Stimulated activated naive CD8-positive, alpha-beta T cell treated with anti-CD3 and anti-CD28 coated beads, Interleukin-15, Interleukin-2, amounts not matched to agents 100 U/mL and 50 U/mL, for 24 hours (primary cell): ENCODE results near the gene CAPG.

ENCODE experiments used
- ATAC-seq: fragments of 150-1000 bp; cut with Tn5 transposase; one replicate; pipeline ENCODE4 v1.10.0; 2021
- DNase-seq: peaks from one replicate; pipeline ENCODE4 v3.0.0; 2021

The CAPG gene

DNA sequence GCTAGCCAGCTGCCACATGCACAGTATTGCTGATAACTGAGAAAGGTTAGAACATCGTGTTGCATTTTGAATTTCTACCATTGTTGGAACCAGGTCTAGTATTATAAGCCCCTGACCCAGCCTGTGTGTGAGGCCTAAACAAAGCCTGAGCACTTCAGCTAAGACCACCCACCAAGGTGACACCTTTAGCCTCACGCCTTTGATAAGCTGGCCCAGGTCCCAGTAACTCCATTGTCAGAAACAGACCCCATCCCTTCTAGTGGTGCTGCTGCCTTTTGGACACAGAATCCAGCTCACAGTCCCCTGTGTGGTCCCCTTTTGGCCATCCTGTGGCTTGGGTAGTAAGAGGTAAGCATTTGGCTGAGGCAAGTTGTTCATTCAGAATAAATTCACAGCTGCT is 54.0 kb downstream of the CAPG start:
- DNase-seq = no peak
- no peak for ATAC-seq

DNA sequence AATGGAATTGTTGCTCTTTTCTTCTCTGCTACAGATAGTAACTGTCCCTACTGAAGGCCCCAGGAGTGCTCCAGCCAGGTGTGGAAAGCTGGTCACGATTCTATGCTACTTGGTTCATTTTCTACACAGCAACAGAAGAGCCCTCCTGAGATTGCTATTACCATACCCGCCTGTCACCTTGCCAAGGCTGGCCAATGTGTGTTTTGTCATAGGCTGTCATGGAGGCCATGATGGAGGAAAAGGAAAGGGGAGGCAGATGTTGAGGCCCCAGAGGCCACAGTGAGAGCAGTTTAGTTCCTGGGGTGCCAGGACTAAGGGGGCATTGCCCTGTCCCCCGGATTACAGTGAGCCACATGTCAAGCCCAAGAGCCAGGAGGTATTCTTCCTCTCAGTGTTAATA is 54.6 kb downstream of the CAPG start:
- no peak for ATAC-seq
- no peak for DNase-seq

DNA sequence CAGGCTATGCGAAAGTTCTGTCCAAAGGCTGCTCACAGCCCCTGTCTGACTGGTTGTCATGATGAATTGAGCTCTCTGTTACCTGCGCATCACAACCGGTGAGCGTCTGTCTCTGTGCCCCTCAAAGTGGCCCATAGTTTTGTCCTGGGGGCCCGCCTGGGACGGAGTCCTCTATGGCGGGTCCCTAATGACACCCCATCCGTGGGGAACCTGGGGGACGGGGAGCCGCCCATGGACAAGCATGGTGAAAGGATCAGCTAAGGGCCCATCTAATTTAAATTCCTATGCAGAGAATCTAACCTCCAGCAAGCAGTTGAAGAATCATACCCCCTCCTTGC is 55.1 kb downstream of the CAPG start:
- ATAC-seq (no peak), DNase-seq (no peak)

DNA sequence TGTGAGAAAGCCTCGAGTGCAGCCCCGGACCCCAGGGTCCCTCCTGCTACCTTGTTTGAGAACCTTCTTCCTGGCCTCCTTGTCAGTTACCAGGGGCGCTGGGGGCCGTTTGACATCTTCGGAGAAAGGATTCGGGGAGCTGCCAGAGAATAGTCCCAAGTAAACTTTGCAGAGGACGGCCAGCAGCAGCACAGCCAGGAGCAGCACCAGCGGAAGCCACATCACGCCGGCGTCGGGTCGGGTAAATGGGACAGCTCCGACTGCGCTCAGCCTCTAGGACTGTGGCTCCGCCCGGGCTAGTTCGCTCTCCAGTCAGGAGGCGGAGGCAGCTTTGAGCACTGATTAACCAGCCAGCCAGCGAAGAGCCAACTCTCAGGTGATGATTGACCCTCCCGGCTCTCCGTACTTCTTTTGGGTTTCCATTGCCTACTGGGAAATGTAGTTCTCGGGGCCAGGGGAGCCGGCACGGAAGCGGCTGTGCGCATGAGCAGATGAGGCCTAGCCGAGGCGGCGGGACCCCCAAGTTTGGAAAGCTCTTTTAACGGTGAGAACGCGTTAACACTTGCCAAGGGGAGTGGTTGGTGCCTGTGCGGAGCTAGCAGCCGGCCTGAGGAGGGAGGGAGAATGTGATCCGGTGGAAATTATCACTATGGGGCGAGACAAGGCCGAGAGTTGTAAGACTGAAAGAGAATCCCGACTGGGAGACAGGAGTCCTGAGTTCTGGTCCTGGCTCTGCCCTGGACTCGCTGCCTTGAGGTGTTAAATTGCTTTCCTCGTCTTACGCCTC is 55.7 kb downstream of the CAPG start, which contains the start of the genes ELMOD3 and RETSAT:
ELMOD3 (plus strand) TSS at position 484 of the 787 bp plus-strand sequence. CDS start 2,430 bp downstream, outside the sequence.
RETSAT (minus strand) TSS at position 243 of the 787 bp plus-strand sequence; CDS start at position 222, 21 bp downstream.
- ATAC-seq = peak; percentile 99
- DNase-seq = peak; percentile 94

DNA sequence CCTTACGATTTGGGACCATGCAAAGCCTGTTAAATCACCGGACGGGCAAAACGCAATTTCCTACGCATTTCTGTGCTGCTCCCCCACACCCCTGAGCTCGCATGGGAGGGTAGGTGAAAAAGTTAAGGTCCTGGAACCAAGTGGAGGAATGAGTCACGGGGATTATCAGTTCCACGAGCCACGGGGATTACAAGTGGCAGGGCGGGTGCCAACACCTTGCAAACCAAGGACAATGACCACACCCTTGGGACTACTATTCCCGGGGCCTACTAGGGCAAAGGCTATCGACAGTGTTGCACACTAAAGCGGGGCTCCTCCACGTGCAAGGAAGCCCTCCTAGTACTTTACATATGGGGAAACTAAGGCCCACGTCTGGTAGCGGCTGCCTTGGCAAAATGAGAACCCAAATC is 56.3 kb downstream of the CAPG start:
- no peak for ATAC-seq
- peak; percentile 20 for DNase-seq

DNA sequence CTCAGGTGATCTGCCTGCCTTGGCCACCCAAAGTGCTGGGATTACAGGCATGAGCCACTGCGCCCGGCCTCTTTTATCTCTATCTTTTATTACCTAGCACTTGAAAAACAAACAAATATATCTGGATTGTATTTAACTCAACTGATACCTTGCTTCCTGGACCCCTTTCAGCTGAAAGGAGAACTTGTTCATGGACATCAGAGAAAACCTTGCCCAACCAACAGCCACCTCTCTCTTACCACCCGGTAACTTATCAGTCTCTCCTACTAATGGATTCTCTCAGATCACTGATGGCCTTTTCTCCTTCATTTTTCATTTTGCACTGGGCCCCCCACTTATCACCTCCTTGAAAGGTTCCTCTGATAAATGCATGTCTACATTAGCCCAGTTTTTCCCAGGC is 62.6 kb downstream of the CAPG start:
- DNase-seq (no peak), ATAC-seq (no peak)
